H1 (cell line): ENCODE data around the gene IQCE. TPM values are rescaled to one million over a fixed set of nuclear protein-coding genes. Genes with fewer than 3 reads are reported as not detected.

Experiments used
- CTCF ChIA-PET: fragments of 300-600 bp; sonication (Branson Sonifier 250); formaldehyde crosslinking; loops from one replicate; lab custom pipeline; 2021; ENCODE audit not compliant: partially characterized antibody; lab: Charles Lee
- POLR2A ChIA-PET: fragments of 300-600 bp; sonication (Branson Sonifier 250); formaldehyde crosslinking; loops from one replicate; lab custom pipeline; 2021; ENCODE audit warnings: inconsistent platforms; ENCODE audit not compliant: partially characterized antibody; lab: Charles Lee
- DNase-seq, 2 experiments: peaks; one replicate each; pipeline versions ENCODE4 v3.0.0 to v3.0.0-alpha.2; 2010 to 2022; ENCODE audit warnings: low spot score in 2 of 2, low read depth in 1 of 2, mixed read lengths in 1 of 2
- FAIRE-seq: peaks from 2 replicates; lab custom pipeline; 2011; peaks lifted over from hg19 to GRCh38; lab: Jason Lieb, UNC
- H2AFZ ChIP-seq: 2 replicates; pipeline ENCODE4 v1.8.1; 2012; ENCODE audit warnings: low read length, inconsistent platforms
- H2AK5ac ChIP-seq: 2 replicates; pipeline ENCODE4 v1.6.1; 2013; ENCODE audit warnings: low read depth, low read length
- H2BK120ac ChIP-seq: replicated peaks from 2 replicates; pipeline ENCODE3; 2013; ENCODE audit warnings: low read depth, low read length, inconsistent platforms
- H2BK12ac ChIP-seq: 2 replicates; pipeline ENCODE4 v1.6.1; 2013; ENCODE audit warnings: low read depth, low read length
- H2BK15ac ChIP-seq: 2 replicates; pipeline ENCODE4 v1.6.1; 2013; ENCODE audit warnings: low read length
- H2BK20ac ChIP-seq: 2 replicates; pipeline ENCODE4 v1.6.1; 2013; ENCODE audit warnings: low read length
- H2BK5ac ChIP-seq: 2 replicates; pipeline ENCODE4 v1.6.1; 2013; ENCODE audit warnings: low read depth, low read length
- H3K14ac ChIP-seq: 2 replicates; pipeline ENCODE4 v1.6.1; 2013; ENCODE audit warnings: inconsistent platforms; ENCODE audit not compliant: insufficient read length
- H3K18ac ChIP-seq: 2 replicates; pipeline ENCODE4 v1.6.1; 2013; ENCODE audit warnings: low read length; ENCODE audit errors: extremely low read depth
- H3K23ac ChIP-seq: 2 replicates; pipeline ENCODE4 v1.6.1; 2013; ENCODE audit warnings: inconsistent platforms; ENCODE audit not compliant: insufficient read length
- H3K23me2 ChIP-seq: 2 replicates; pipeline ENCODE4 v1.6.1; 2013; ENCODE audit warnings: low read depth, low read length
- H3K27ac ChIP-seq: 2 replicates; pipeline ENCODE4 v1.6.1; 2011; ENCODE audit warnings: low read depth, low read length, inconsistent platforms
- H3K27me3 ChIP-seq, 4 experiments: replicated peaks in 1 of 4; 1 replicate in 1 of 4; 2 replicates in 3 of 4; pipeline versions ENCODE4 v1.6.1 to v1.8.1; 2011 to 2013; ENCODE audit warnings: low read length in 3 of 4, mild to moderate bottlenecking in 3 of 4, inconsistent platforms in 2 of 4, mixed read lengths in 2 of 4, moderate library complexity in 1 of 4; ENCODE audit not compliant: control insufficient read depth in 3 of 4, insufficient read depth in 3 of 4; ENCODE audit errors: extremely low read depth in 1 of 4
- H3K36me3 ChIP-seq, 4 experiments: 2 replicates each; pipeline versions ENCODE4 v1.6.1 to v1.8.1; 2011 to 2013; ENCODE audit warnings: mild to moderate bottlenecking in 4 of 4, low read length in 3 of 4, moderate library complexity in 2 of 4, control low read depth in 1 of 4, inconsistent platforms in 1 of 4; ENCODE audit not compliant: insufficient read depth in 4 of 4, control insufficient read depth in 2 of 4
- H3K4ac ChIP-seq: replicated peaks from 2 replicates; pipeline ENCODE3; 2013; ENCODE audit warnings: low read length, low read depth, mixed read lengths, inconsistent platforms; ENCODE audit not compliant: insufficient read length
- H3K4me1 ChIP-seq, 4 experiments: replicated peaks in 1 of 4; 1 replicate in 1 of 4; 2 replicates in 3 of 4; pipeline versions ENCODE4 v1.6.1 to v1.8.1; 2011 to 2013; ENCODE audit warnings: low read length in 3 of 4, inconsistent platforms in 2 of 4, mixed read lengths in 1 of 4; ENCODE audit not compliant: insufficient read depth in 4 of 4, control insufficient read depth in 3 of 4
- H3K4me2 ChIP-seq, 2 experiments: 2 replicates each; pipeline versions ENCODE4 v1.6.1 to v1.8.1; 2011 to 2013; ENCODE audit warnings: low read depth in 2 of 2, low read length in 2 of 2, control low read depth in 1 of 2, inconsistent platforms in 1 of 2, mild to moderate bottlenecking in 1 of 2; ENCODE audit not compliant: insufficient read depth in 1 of 2
- H3K4me3 ChIP-seq, 4 experiments: fragments of 200-600, 300-600 bp in 1 of 4; sonication (generic), shearing (Covaris generic), sonication (Bioruptor Twin) in 1 of 4; 2 replicates each; pipeline versions ENCODE4 v1.5.1 to v1.8.1; 2011 to 2016; ENCODE audit warnings: low read length in 4 of 4, low read depth in 3 of 4, control low read depth in 2 of 4, inconsistent platforms in 2 of 4, mild to moderate bottlenecking in 2 of 4, mixed read lengths in 1 of 4, moderate library complexity in 1 of 4; ENCODE audit not compliant: insufficient read depth in 2 of 4; ENCODE audit errors: extremely low read depth in 1 of 4
- H3K56ac ChIP-seq: replicated peaks from 2 replicates; pipeline ENCODE3; 2013; ENCODE audit warnings: low read depth, mild to moderate bottlenecking, mixed read lengths, low read length, inconsistent platforms; ENCODE audit not compliant: insufficient read length
- H3K79me1 ChIP-seq: 2 replicates; pipeline ENCODE4 v1.6.1; 2013; ENCODE audit warnings: low read depth, low read length, control low read depth
- H3K79me2 ChIP-seq, 2 experiments: 2 replicates each; pipeline versions ENCODE4 v1.6.1 to v1.8.1; 2012 to 2013; ENCODE audit warnings: low read length in 2 of 2, mild to moderate bottlenecking in 2 of 2, inconsistent platforms in 1 of 2; ENCODE audit not compliant: insufficient read depth in 2 of 2, control insufficient read depth in 1 of 2
- H3K9ac ChIP-seq, 4 experiments: replicated peaks in 1 of 4; 1 replicate in 1 of 4; 2 replicates in 3 of 4; pipeline versions ENCODE4 v1.6.1 to v1.8.1; 2011 to 2013; ENCODE audit warnings: low read depth in 3 of 4, low read length in 3 of 4, control low read depth in 2 of 4, mild to moderate bottlenecking in 2 of 4, moderate library complexity in 2 of 4, inconsistent platforms in 1 of 4; ENCODE audit errors: extremely low read depth in 1 of 4
- H3K9me3 ChIP-seq, 2 experiments: 2 replicates each; pipeline versions ENCODE4 v1.6.1 to v1.8.1; 2012 to 2013; ENCODE audit warnings: mild to moderate bottlenecking in 2 of 2, moderate library complexity in 2 of 2, control low read depth in 1 of 2, inconsistent platforms in 1 of 2, low read depth in 1 of 2, low read length in 1 of 2, mixed read lengths in 1 of 2; ENCODE audit not compliant: insufficient read depth in 2 of 2
- H4K20me1 ChIP-seq, 2 experiments: replicated peaks in 1 of 2; 2 replicates each; pipeline versions ENCODE3 to v1.8.1; 2011 to 2013; ENCODE audit warnings: inconsistent platforms in 2 of 2, low read length in 2 of 2, mild to moderate bottlenecking in 1 of 2; ENCODE audit not compliant: insufficient read depth in 2 of 2, control insufficient read depth in 1 of 2
- H4K5ac ChIP-seq: 2 replicates; pipeline ENCODE4 v1.6.1; 2013; ENCODE audit warnings: low read length, low read depth, mixed read lengths, inconsistent platforms; ENCODE audit not compliant: insufficient read length
- H4K8ac ChIP-seq: 2 replicates; pipeline ENCODE4 v1.8.0; 2013; ENCODE audit warnings: mild to moderate bottlenecking, moderate library complexity, low read length, inconsistent platforms; ENCODE audit not compliant: insufficient read depth; ENCODE audit errors: extremely low read depth
- H4K91ac ChIP-seq: replicated peaks from 2 replicates; pipeline ENCODE3; 2013; ENCODE audit warnings: low read length, mixed read lengths, inconsistent platforms; ENCODE audit not compliant: insufficient read length
- CTCF ChIP-seq, 3 experiments: IDR thresholded peaks; 1 replicate in 2 of 3; 2 replicates in 1 of 3; pipeline versions ENCODE4 v1.5.1 to v1.6.1; 2011; ENCODE audit warnings: low read length in 3 of 3, mild to moderate bottlenecking in 3 of 3, inconsistent platforms in 2 of 3, low read depth in 1 of 3, moderate library complexity in 1 of 3; ENCODE audit not compliant: insufficient read depth in 1 of 3; ENCODE audit errors: control extremely low read depth in 1 of 3
- GABPA ChIP-seq: IDR thresholded peaks from 2 replicates; pipeline ENCODE4 v1.6.1; 2011; ENCODE audit warnings: mild to moderate bottlenecking, low read length, moderate library complexity, borderline replicate concordance; ENCODE audit not compliant: insufficient read depth
- RAD21 ChIP-seq, 2 experiments: IDR thresholded peaks in 1 of 2; conservative IDR thresholded peaks in 1 of 2; 2 replicates each; pipeline ENCODE4 v1.6.1; 2011; ENCODE audit warnings: low read depth in 2 of 2, low read length in 2 of 2, improper control_type of control experiment in 1 of 2, inconsistent platforms in 1 of 2, mild to moderate bottlenecking in 1 of 2, moderate library complexity in 1 of 2
- RBBP5 ChIP-seq: IDR thresholded peaks from 2 replicates; pipeline ENCODE4 v1.7.1; 2012; ENCODE audit warnings: low read depth, mild to moderate bottlenecking, inconsistent platforms, low read length, moderate library complexity, borderline replicate concordance
- WGBS, 2 experiments: shearing (Covaris generic) in 1 of 2; methylation state at CpG; one replicate each; pipeline versions ENCODE4 v1.1.6 to v1.1.7; 2013 to 2015; ENCODE audit warnings: low lambda C conversion rate in 2 of 2, mixed read lengths in 2 of 2, inconsistent platforms in 1 of 2, low coverage in 1 of 2, missing lambda C conversion rate in 1 of 2; ENCODE audit not compliant: insufficient replicate concordance in 2 of 2, insufficient coverage in 1 of 2, insufficient read length in 1 of 2; ENCODE audit errors: extremely low coverage in 1 of 2, missing lambda C conversion rate in 1 of 2; 5-methylcytosine and 5-hydroxymethylcytosine counted together
- polyA plus RNA-seq, 7 experiments: library from polyadenylated mRNA; depleted of rRNA in 3 of 7; stranded (reverse) in 5 of 7; unstranded in 2 of 7; fragments of >200 nt in 5 of 7; fragments of 200-250 nt in 2 of 7; gene quantifications; 1 replicate in 5 of 7; 2 replicates in 1 of 7; 4 replicates in 1 of 7; pipeline versions ENCODE4 v1.2.1 to v1.2.3, GENCODE V29; 2011 to 2013; ENCODE audit warnings: missing spikeins in 2 of 7, mixed read lengths in 2 of 7
- total RNA-seq: library from RNA; stranded (reverse); fragmentation: NEBNext Ultra II Directional; extraction: Animal tissue kit (Norgen Biotek cat#: 25700); gene quantifications from 2 replicates; pipeline ENCODE4 v1.2.1, GENCODE V29; 2021

Gene IQCE
- total and polyA plus RNA-seq, 2 of the 8 experiments (the other 6 are each of a cell fraction or from before 2014, with no cell fraction given) = 2.2 to 4.9 TPM

- Histone ChIP-seq H3K23me2 (no peaks in the 10 kb centered on the region; the same call in 1 of the 2 replicates), H4K91ac (no peak overlapping the region), H3K27ac (no peak overlapping the region), H3K4me2 (no peak overlapping the region), H2BK15ac (no peak overlapping the region), H2BK5ac (no peak overlapping the region), H3K9me3 (no peaks in the 10 kb centered on the region), H3K4ac (no peak overlapping the region), H2BK12ac (no peak overlapping the region), H3K14ac (no peak overlapping the region), H2BK20ac (no peak overlapping the region), H2BK120ac (no peak overlapping the region), H3K4me3 (no peak overlapping the region), H3K4me1 (peaks cover 0 to 6% (median 2%) of the 10 kb centered on the region in 4 experiments; a peak in 4 of 7 replicates), H3K79me1 (peaks cover 4% of the 10 kb centered on the region), H3K36me3 (no peaks in the 10 kb centered on the region), H3K27me3 (no peaks in the 10 kb centered on the region), H3K79me2 (no peaks in the 10 kb centered on the region), H4K20me1 (peaks cover 0 to 4% of the 10 kb centered on the region in 2 experiments), H2AK5ac (no peak overlapping the region), H4K5ac (no peak overlapping the region), H3K23ac (no peak overlapping the region), H2AFZ (no peak overlapping the region), H3K56ac (no peak overlapping the region), H4K8ac (no peak overlapping the region), H3K9ac (no peak overlapping the region), H3K18ac (no peak overlapping the region)
- DNase-seq (peak; percentile 31 to 71), FAIRE-seq (no peak)
- CTCF ChIA-PET = interaction anchor here (0.6 to 3.4 kb wide), 47 partner anchors 9 to 151 kb away, joined by 3 to 27 read pairs (median 4); partner anchors contain the start of gene TTYH3
- TF ChIP-seq GABPA (peak; percentile 36; the same call in 1 of the 2 replicates), RBBP5 (no peak), CTCF (IDR thresholded peaks at IDR 0.05; ENCODE audit: control extremely low read depth in 1 of 3, insufficient read depth in 1 of 3, low read depth in 1 of 3, low read length in 3 of 3) (peak; percentile 72 to 83 (median 77)), RAD21 (IDR thresholded peaks at IDR 0.05 in 1 of 2, conservative IDR thresholded peaks at IDR 0.05 in 1 of 2; ENCODE audit: low read depth in 2 of 2, low read length in 2 of 2) (peak; percentile 91 to 94)
- WGBS, 2 experiments = 74% methylated on average over 16 of the region's 16 CpGs; no CpG with 5 or more reads in 1 of the 2 experiments
- POLR2A ChIA-PET = interaction anchor here (0.8 to 1.6 kb wide), 4 partner anchors 12 to 43 kb away, joined by 3 to 4 read pairs (median 3); partner anchors contain the start of gene BRAT1
Measured at GRCh38 chr7:2567679-2568278, 9.0 kb downstream of the IQCE start.
